A172 (cell line): ENCODE measurements around the gene EPHA5. TPM values are rescaled to one million over a fixed set of nuclear protein-coding genes. Genes with fewer than 3 reads are reported as not detected.

Experiments
- DNase-seq: peaks from one replicate; pipeline ENCODE4 v3.0.0-alpha.2; 2015; ENCODE audit warnings: low spot score
- total RNA-seq: library from RNA; depleted of rRNA; stranded (reverse); fragments of >200 nt; shearing (Covaris generic); gene quantifications from 2 replicates; pipeline ENCODE4 v1.2.3, GENCODE V29; 2014

Gene EPHA5
- total RNA-seq, 1 experiment from 2014 or later, result not detected

- DNase-seq, result no peak
Measured at GRCh38 chr4:65498606-65499005, 171.7 kb downstream of the EPHA5 start.

- no peak for DNase-seq
Measured at GRCh38 chr4:65495439-65495838, 174.8 kb downstream of the EPHA5 start.

- DNase-seq, result peak; percentile 48
Measured at GRCh38 chr4:65482410-65482809, 187.9 kb downstream of the EPHA5 start.

GRCh38 chr4:65472531-65472930 lies 197.8 kb downstream of the EPHA5 start:
- no peak for DNase-seq

GRCh38 chr4:65467068-65467680 lies 203.1 kb downstream of the EPHA5 start:
- no peak for DNase-seq

GRCh38 chr4:65461781-65462180 lies 208.5 kb downstream of the EPHA5 start:
- no peak for DNase-seq

- no peak for DNase-seq
Measured at GRCh38 chr4:65457011-65457410, 213.3 kb downstream of the EPHA5 start.

GRCh38 chr4:65456579-65456978 lies 213.7 kb downstream of the EPHA5 start:
- no peak for DNase-seq

- DNase-seq, result no peak
Measured at GRCh38 chr4:65453398-65453797, 216.9 kb downstream of the EPHA5 start.

- no peak for DNase-seq
Measured at GRCh38 chr4:65450899-65451298, 219.4 kb downstream of the EPHA5 start.

GRCh38 chr4:65437102-65437501 lies 233.2 kb downstream of the EPHA5 start:
- no peak for DNase-seq

- DNase-seq, result no peak
Measured at GRCh38 chr4:65422109-65422508, 248.2 kb downstream of the EPHA5 start.

GRCh38 chr4:65420036-65420435 lies 250.3 kb downstream of the EPHA5 start:
- DNase-seq, result no peak

- DNase-seq, result peak; percentile 8
Measured at GRCh38 chr4:65416891-65417290, 253.4 kb downstream of the EPHA5 start.

GRCh38 chr4:65407483-65407882 lies 262.8 kb downstream of the EPHA5 start:
- no peak for DNase-seq

- DNase-seq, result no peak
Measured at GRCh38 chr4:65401083-65401482, 269.2 kb downstream of the EPHA5 start.

- DNase-seq, result no peak
Measured at GRCh38 chr4:65399084-65399483, 271.2 kb downstream of the EPHA5 start.

GRCh38 chr4:65393078-65393477 lies 277.2 kb downstream of the EPHA5 start:
- no peak for DNase-seq

- no peak for DNase-seq
Measured at GRCh38 chr4:65392488-65392887, 277.8 kb downstream of the EPHA5 start.

GRCh38 chr4:65391814-65392213 lies 278.5 kb downstream of the EPHA5 start:
- DNase-seq, result no peak

GRCh38 chr4:65391382-65391781 lies 278.9 kb downstream of the EPHA5 start:
- DNase-seq, result no peak

GRCh38 chr4:65386927-65387326 lies 283.4 kb downstream of the EPHA5 start:
- DNase-seq, result no peak

GRCh38 chr4:65383589-65384305 lies 286.5 kb downstream of the EPHA5 start:
- peak; percentile 46 for DNase-seq

- no peak for DNase-seq
Measured at GRCh38 chr4:65381648-65382047, 288.6 kb downstream of the EPHA5 start.
